Measurements from ENCODE around the gene IL1RAPL1.

GRCh38 chrX:29172880-29173279 is 585.6 kb downstream of the IL1RAPL1 start:
- no peak for TF ChIP-seq POLR2A (IDR thresholded peaks at IDR 0.05; ENCODE audit: extremely low read depth, insufficient read length)
- TF ChIP-seq CTCF (IDR thresholded peaks at IDR 0.05; ENCODE audit: low read depth, low read length): no peak

Measured in NB4 (cell line).